ENCODE data around the gene TTC38.
"Not testable (repeated sequence)": the region's sequence is repeated elsewhere in the genome, so short reads cannot be mapped to it uniquely, and the experiment has no call there.

TTC38 gene

GRCh38 chr22:46296257-46297150 lies 28.7 kb downstream of the TTC38 start, which contains the start of gene GTSE1:
Gene GTSE1 (plus strand): TSS chr22:46296870. CDS start chr22:46297401, 531 bp downstream.
- DNase-seq (ENCODE audit: low spot score): peak; percentile 97

- DNase-seq (ENCODE audit: low spot score): peak; percentile 53
Observed at GRCh38 chr22:46297151-46297812, 29.5 kb downstream of the TTC38 start.

GRCh38 chr22:46299101-46299500 lies 31.3 kb downstream of the TTC38 start:
- DNase-seq (ENCODE audit: low spot score): no peak

- no peak for DNase-seq (ENCODE audit: low spot score)
Observed at GRCh38 chr22:46300491-46300890, 32.7 kb downstream of the TTC38 start.

- no peak for DNase-seq (ENCODE audit: low spot score)
Observed at GRCh38 chr22:46303347-46303965, 35.6 kb downstream of the TTC38 start.

GRCh38 chr22:46308283-46308988 lies 40.6 kb downstream of the TTC38 start:
- DNase-seq (ENCODE audit: low spot score): no peak

- no peak for DNase-seq (ENCODE audit: low spot score)
Observed at GRCh38 chr22:46309526-46310085, 41.8 kb downstream of the TTC38 start.

- DNase-seq (ENCODE audit: low spot score): no peak
Observed at GRCh38 chr22:46312056-46312455, 44.2 kb downstream of the TTC38 start.

- not testable (repeated sequence) for DNase-seq (ENCODE audit: low spot score)
Observed at GRCh38 chr22:46312848-46313247, 45.0 kb downstream of the TTC38 start.

- no peak for DNase-seq (ENCODE audit: low spot score)
Observed at GRCh38 chr22:46315976-46316375, 48.2 kb downstream of the TTC38 start.

GRCh38 chr22:46317646-46318045 lies 49.8 kb downstream of the TTC38 start:
- no peak for DNase-seq (ENCODE audit: low spot score)

- no peak for DNase-seq (ENCODE audit: low spot score)
Observed at GRCh38 chr22:46318576-46318975, 50.8 kb downstream of the TTC38 start.

- no peak for DNase-seq (ENCODE audit: low spot score)
Observed at GRCh38 chr22:46319319-46319718, 51.5 kb downstream of the TTC38 start.

- DNase-seq (ENCODE audit: low spot score): no peak
Observed at GRCh38 chr22:46320166-46320710, 52.4 kb downstream of the TTC38 start.

GRCh38 chr22:46320716-46321386 lies 53.0 kb downstream of the TTC38 start:
- DNase-seq (ENCODE audit: low spot score): no peak

GRCh38 chr22:46322711-46323110 lies 54.9 kb downstream of the TTC38 start:
- DNase-seq (ENCODE audit: low spot score): no peak

- no peak for DNase-seq (ENCODE audit: low spot score)
Observed at GRCh38 chr22:46323162-46323561, 55.4 kb downstream of the TTC38 start.

GRCh38 chr22:46326066-46326680 lies 58.4 kb downstream of the TTC38 start:
- no peak for DNase-seq (ENCODE audit: low spot score)

- DNase-seq (ENCODE audit: low spot score): no peak
Observed at GRCh38 chr22:46327691-46328465, 60.1 kb downstream of the TTC38 start.

- DNase-seq (ENCODE audit: low spot score): no peak
Observed at GRCh38 chr22:46328797-46329196, 61.0 kb downstream of the TTC38 start.
